GM21367 (cell line): Measurements from ENCODE around the gene MFNG.

Source experiments
- ATAC-seq: cut with Tn5 transposase; IDR thresholded peaks from one replicate; pipeline ENCODE4 v1.9.1; 2021; ENCODE audit not compliant: unreplicated experiment

MFNG gene

GRCh38 chr22:37454857-37455686 lies 31.1 kb downstream of the MFNG start:
- ATAC-seq, result no peak

- ATAC-seq, result no peak
Measured at GRCh38 chr22:37453696-37454095, 32.5 kb downstream of the MFNG start.

GRCh38 chr22:37451218-37451617 lies 35.0 kb downstream of the MFNG start:
- no peak for ATAC-seq

GRCh38 chr22:37449331-37450001 lies 36.7 kb downstream of the MFNG start:
- no peak for ATAC-seq

GRCh38 chr22:37448516-37449127 lies 37.6 kb downstream of the MFNG start:
- ATAC-seq, result no peak

GRCh38 chr22:37445501-37445900 lies 40.7 kb downstream of the MFNG start:
- ATAC-seq, result no peak

GRCh38 chr22:37443977-37444376 lies 42.2 kb downstream of the MFNG start:
- ATAC-seq, result no peak

GRCh38 chr22:37443086-37443485 lies 43.1 kb downstream of the MFNG start:
- no peak for ATAC-seq

- ATAC-seq, result no peak
Measured at GRCh38 chr22:37442537-37442936, 43.6 kb downstream of the MFNG start.

- ATAC-seq, result no peak
Measured at GRCh38 chr22:37442135-37442534, 44.0 kb downstream of the MFNG start.

GRCh38 chr22:37440875-37441274 lies 45.3 kb downstream of the MFNG start:
- ATAC-seq, result no peak

GRCh38 chr22:37439347-37439746 lies 46.8 kb downstream of the MFNG start:
- no peak for ATAC-seq

GRCh38 chr22:37435970-37436603 lies 50.1 kb downstream of the MFNG start:
- no peak for ATAC-seq

- no peak for ATAC-seq
Measured at GRCh38 chr22:37433786-37434185, 52.4 kb downstream of the MFNG start.

GRCh38 chr22:37432708-37433054 lies 53.5 kb downstream of the MFNG start:
- no peak for ATAC-seq

- ATAC-seq, result no peak
Measured at GRCh38 chr22:37431801-37432707, 54.1 kb downstream of the MFNG start.

- no peak for ATAC-seq
Measured at GRCh38 chr22:37431366-37431765, 54.8 kb downstream of the MFNG start.

GRCh38 chr22:37430941-37431340 lies 55.2 kb downstream of the MFNG start:
- no peak for ATAC-seq

- no peak for ATAC-seq
Measured at GRCh38 chr22:37428649-37429586, 57.3 kb downstream of the MFNG start.
